Thoracic aorta (tissue), 2 donors: Measurements from ENCODE around the gene IFIT2. TPM values are rescaled to one million over a fixed set of nuclear protein-coding genes. Genes with fewer than 3 reads are reported as not detected.
"Not testable (repeated sequence)": the region's sequence is repeated elsewhere in the genome, so short reads cannot be mapped to it uniquely, and the experiment has no call there.

ENCODE experiments used
- ATAC-seq: fragments of 150-250 bp; one replicate; pipeline ENCODE4 v1.8.0; 2017; ENCODE audit warnings: low read depth; ENCODE audit not compliant: insufficient number of reproducible peaks, low FRiP score
- DNase-seq: peaks from one replicate; pipeline ENCODE4 v3.0.0-alpha.2; 2020; ENCODE audit warnings: low spot score
- H3K27ac ChIP-seq, 2 donors: fragments of 200-600 bp; sonication (generic); 1 replicate in 1 of 2; 2 replicates in 1 of 2; pipeline ENCODE4 v1.5.1; 2016; ENCODE audit warnings: mild to moderate bottlenecking in 2 of 2, moderate library complexity in 2 of 2
- H3K27me3 ChIP-seq: fragments of 200-600 bp; sonication (generic); replicated peaks from 2 replicates; pipeline ENCODE4 v1.6.0; 2016; ENCODE audit warnings: mild to moderate bottlenecking; ENCODE audit not compliant: insufficient read depth
- H3K36me3 ChIP-seq: fragments of 200-600 bp; sonication (generic); one replicate; pipeline ENCODE4 v1.5.1; 2016
- H3K4me1 ChIP-seq, 2 donors: fragments of 200-600 bp; sonication (generic); 1 replicate in 1 of 2; 2 replicates in 1 of 2; pipeline versions ENCODE4 v1.5.1 to v1.6.0; 2016; ENCODE audit warnings: low read depth in 2 of 2, mild to moderate bottlenecking in 1 of 2; ENCODE audit not compliant: control insufficient read depth in 1 of 2
- H3K4me3 ChIP-seq: fragments of 200-600 bp; sonication (generic); 2 replicates; pipeline ENCODE4 v1.5.1; 2016; ENCODE audit warnings: mild to moderate bottlenecking
- H3K9me3 ChIP-seq: fragments of 200-600 bp; sonication (generic); 2 replicates; pipeline ENCODE4 v1.5.1; 2016
- CTCF ChIP-seq: fragments of 200-600 bp; sonication (generic); IDR thresholded peaks from one replicate; pipeline ENCODE4 v1.5.1; 2019; ENCODE audit warnings: antibody characterized with exemption
- total RNA-seq, 2 donors: library from RNA; depleted of rRNA; stranded (reverse); fragments of >200 nt; gene quantifications; one replicate each; pipeline versions ENCODE4 v1.1.0 to v1.2.3, GENCODE V29; 2016

IFIT2 gene
- 10 to 100 TPM in 1 of 2 donors, 1 to 10 TPM in 1; 5.9 to 17.1 TPM for total RNA-seq

- Histone ChIP-seq H3K4me1 (peaks cover 19 to 30% of the 10 kb centered on the region in 2 donors), H3K4me3 (peak within 1 kb of the TSS; percentile 77), H3K27ac (peak within 1 kb of the TSS; percentile 83 to 90), H3K9me3 (no peaks in the 10 kb centered on the region), H3K36me3 (no peaks in the 10 kb centered on the region), H3K27me3 (no peaks in the 10 kb centered on the region)
- DNase-seq (no peak), ATAC-seq (peak; percentile 44)
- TF ChIP-seq CTCF = no peak
Measured at GRCh38 chr10:89301721-89302445, at the start of gene IFIT2. Gene IFIT2 (plus strand): TSS chr10:89302046. CDS start chr10:89302124, 78 bp downstream.

- no peak for TF ChIP-seq CTCF
- H3K4me3 ChIP-seq = peak overlapping the region; percentile 94
- H3K27ac ChIP-seq = no peak overlapping the region
Measured at GRCh38 chr10:89252225-89252585, 49.6 kb upstream of the IFIT2 start.

GRCh38 chr10:89255091-89255579 lies 46.7 kb upstream of the IFIT2 start:
- not testable (repeated sequence) for H3K27ac ChIP-seq, H3K9me3 ChIP-seq, H3K4me3 ChIP-seq, H3K27me3 ChIP-seq, DNase-seq, H3K36me3 ChIP-seq, ATAC-seq
- peaks cover 0 to 11% of the 10 kb centered on the region in 2 donors for H3K4me1 ChIP-seq

More at GRCh38 chr10:89252225-89252585, 49.6 kb upstream of the IFIT2 start:
- Histone ChIP-seq H3K9me3 (no peaks in the 10 kb centered on the region), H3K27me3 (no peaks in the 10 kb centered on the region), H3K4me1 (peaks cover 0 to 12% of the 10 kb centered on the region in 2 donors), H3K36me3 (no peaks in the 10 kb centered on the region)
- DNase-seq = no peak
- no peak for ATAC-seq

- peaks cover 0 to 8% of the 10 kb centered on the region in 2 donors for H3K4me1 ChIP-seq
- no peaks in the 10 kb centered on the region for H3K27me3 ChIP-seq
- no peak overlapping the region for H3K4me3 ChIP-seq
- DNase-seq = no peak
- no peaks in the 10 kb centered on the region for H3K36me3 ChIP-seq
- H3K9me3 ChIP-seq = no peaks in the 10 kb centered on the region
- TF ChIP-seq CTCF = no peak
- no peak for ATAC-seq
- H3K27ac ChIP-seq = no peak overlapping the region
Measured at GRCh38 chr10:89255793-89256192, 46.1 kb upstream of the IFIT2 start.

GRCh38 chr10:89256340-89256739 lies 45.5 kb upstream of the IFIT2 start:
- no peaks in the 10 kb centered on the region for H3K27me3 ChIP-seq
- H3K36me3 ChIP-seq = no peaks in the 10 kb centered on the region
- ATAC-seq (no peak), DNase-seq (no peak)
- H3K4me1 ChIP-seq = peaks cover 0 to 6% of the 10 kb centered on the region in 2 donors
- TF ChIP-seq CTCF = no peak
- no peak overlapping the region for H3K27ac ChIP-seq
- H3K9me3 ChIP-seq = no peaks in the 10 kb centered on the region
- H3K4me3 ChIP-seq = no peak overlapping the region
